ENCODE measurements around the gene MLLT11. TPM values are rescaled to one million over a fixed set of nuclear protein-coding genes. Genes with fewer than 3 reads are reported as not detected.

MLLT11 gene
- total and polyA plus RNA-seq, 10 of the 15 experiments (the other 5 are each of a cell fraction or from before 2014, with no cell fraction given), result 6.2 to 27.3 (median 9.2) TPM

GRCh38 chr1:151113877-151114276, 53.7 kb downstream of the MLLT11 start (continued):
- TF ChIP-seq E4F1 (IDR thresholded peaks at IDR 0.05; ENCODE audit: borderline replicate concordance, partially characterized antibody), result no peak
- no peak for TF ChIP-seq RAD21 (IDR thresholded peaks at IDR 0.05; ENCODE audit: insufficient read depth, low read depth, low read length)
- TF ChIP-seq FOXM1 (IDR thresholded peaks at IDR 0.05; ENCODE audit: low read depth, low read length), result no peak
- TF ChIP-seq, protein P1, sequence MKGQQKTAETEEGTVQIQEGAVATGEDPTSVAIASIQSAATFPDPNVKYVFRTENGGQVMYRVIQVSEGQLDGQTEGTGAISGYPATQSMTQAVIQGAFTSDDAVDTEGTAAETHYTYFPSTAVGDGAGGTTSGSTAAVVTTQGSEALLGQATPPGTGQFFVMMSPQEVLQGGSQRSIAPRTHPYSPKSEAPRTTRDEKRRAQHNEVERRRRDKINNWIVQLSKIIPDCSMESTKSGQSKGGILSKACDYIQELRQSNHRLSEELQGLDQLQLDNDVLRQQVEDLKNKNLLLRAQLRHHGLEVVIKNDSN (IDR thresholded peaks at IDR 0.05; ENCODE audit: borderline replicate concordance, extremely low read length, insufficient read depth, low read depth, low read length), result no peak
- TF ChIP-seq TBL1XR1 (IDR thresholded peaks at IDR 0.05; ENCODE audit: low read depth, low read length), result no peak
- no peak for TF ChIP-seq NR2C1 (IDR thresholded peaks at IDR 0.05)

Small RNA genes within 50 kb of the gene (small RNA-seq; reads per million reads assigned to genes)
- not detected for gene RNU6-884P

Other genes starting within 250 kb of the MLLT11 start
Only the 7 nearest of the 20 such genes appear.
- not detected in 2 replicates for gene ANXA9, start 78.1 kb upstream of the MLLT11 start, total RNA-seq (2014; rRNA removed)
- 0.09 TPM in 1 of 2 replicates, not detected in the other for gene ANXA9, start 78.1 kb upstream of the MLLT11 start, total RNA-seq (2014; rRNA removed; fragmentation: Illumina TruSeq; extraction: Trizol)
- not detected in 2 replicates for gene ANXA9, start 78.1 kb upstream of the MLLT11 start, total RNA-seq (2021)
- gene ANXA9, start 78.1 kb upstream of the MLLT11 start, polyA plus RNA-seq (2011; rRNA removed), result 0.37 and 0.43 TPM in 2 replicates
- gene ANXA9, start 78.1 kb upstream of the MLLT11 start, polyA plus RNA-seq (2014; fragmentation: Illumina TruSeq; extraction: Trizol), result 0.04 TPM in 1 of 2 replicates, not detected in the other
- gene ANXA9, start 78.1 kb upstream of the MLLT11 start, polyA plus RNA-seq (2014; fragmentation: Nextera tagmentation; extraction: Ambion mirVana), result under 1 TPM in 1 of 2 experiments, not detected in 1; 0.11 TPM
- 0.08 TPM in 1 of 2 replicates, not detected in the other for gene ANXA9, start 78.1 kb upstream of the MLLT11 start, polyA plus RNA-seq (2014; rRNA removed)
- gene ANXA9, start 78.1 kb upstream of the MLLT11 start, polyA plus RNA-seq (2016; fragmentation: Nextera tagmentation; extraction: Ambion mirVana), result under 1 TPM; 0.25 to 0.28 TPM
- 7.5 and 8.8 TPM in 2 replicates for gene MINDY1, start 53.5 kb upstream of the MLLT11 start, total RNA-seq (2014; rRNA removed)
- 4.4 and 4.9 TPM in 2 replicates for gene MINDY1, start 53.5 kb upstream of the MLLT11 start, total RNA-seq (2014; rRNA removed; fragmentation: Illumina TruSeq; extraction: Trizol)
- gene MINDY1, start 53.5 kb upstream of the MLLT11 start, total RNA-seq (2021), result 7.1 and 7.5 TPM in 2 replicates
- gene MINDY1, start 53.5 kb upstream of the MLLT11 start, polyA plus RNA-seq (2011; rRNA removed), result 0.89 and 1.9 TPM in 2 replicates
- 6.1 and 6.5 TPM in 2 replicates for gene MINDY1, start 53.5 kb upstream of the MLLT11 start, polyA plus RNA-seq (2014; fragmentation: Illumina TruSeq; extraction: Trizol)
- gene MINDY1, start 53.5 kb upstream of the MLLT11 start, polyA plus RNA-seq (2014; fragmentation: Nextera tagmentation; extraction: Ambion mirVana), result under 1 TPM; 0.48 to 0.49 TPM
- gene MINDY1, start 53.5 kb upstream of the MLLT11 start, polyA plus RNA-seq (2014; rRNA removed), result 6.4 and 7.7 TPM in 2 replicates
- gene MINDY1, start 53.5 kb upstream of the MLLT11 start, polyA plus RNA-seq (2016; fragmentation: Nextera tagmentation; extraction: Ambion mirVana), result 1 to 10 TPM; 3.4 to 5.1 TPM
- 9.5 and 9.9 TPM in 2 replicates for gene PRUNE1, start 51.9 kb upstream of the MLLT11 start, total RNA-seq (2014; rRNA removed)
- gene PRUNE1, start 51.9 kb upstream of the MLLT11 start, total RNA-seq (2014; rRNA removed; fragmentation: Illumina TruSeq; extraction: Trizol), result 8.8 and 9.7 TPM in 2 replicates
- gene PRUNE1, start 51.9 kb upstream of the MLLT11 start, total RNA-seq (2021), result 10.9 and 11.8 TPM in 2 replicates
- gene PRUNE1, start 51.9 kb upstream of the MLLT11 start, polyA plus RNA-seq (2011; rRNA removed), result 20.2 and 24.5 TPM in 2 replicates
- gene PRUNE1, start 51.9 kb upstream of the MLLT11 start, polyA plus RNA-seq (2014; fragmentation: Illumina TruSeq; extraction: Trizol), result 15.5 and 16.3 TPM in 2 replicates
- 1 to 10 TPM; 4.7 to 7.6 TPM for gene PRUNE1, start 51.9 kb upstream of the MLLT11 start, polyA plus RNA-seq (2014; fragmentation: Nextera tagmentation; extraction: Ambion mirVana)
- 10.2 and 14.9 TPM in 2 replicates for gene PRUNE1, start 51.9 kb upstream of the MLLT11 start, polyA plus RNA-seq (2014; rRNA removed)
- 10 to 100 TPM; 14.0 to 14.2 TPM for gene PRUNE1, start 51.9 kb upstream of the MLLT11 start, polyA plus RNA-seq (2016; fragmentation: Nextera tagmentation; extraction: Ambion mirVana)
- gene BNIPL, start 23.8 kb upstream of the MLLT11 start, total RNA-seq (2014; rRNA removed), result 0.17 and 0.27 TPM in 2 replicates
- gene BNIPL, start 23.8 kb upstream of the MLLT11 start, total RNA-seq (2014; rRNA removed; fragmentation: Illumina TruSeq; extraction: Trizol), result 0.18 TPM in 2 replicates
- gene BNIPL, start 23.8 kb upstream of the MLLT11 start, total RNA-seq (2021), result 0.11 and 0.33 TPM in 2 replicates
- 0.49 and 0.99 TPM in 2 replicates for gene BNIPL, start 23.8 kb upstream of the MLLT11 start, polyA plus RNA-seq (2011; rRNA removed)
- 0.12 TPM in 1 of 2 replicates, not detected in the other for gene BNIPL, start 23.8 kb upstream of the MLLT11 start, polyA plus RNA-seq (2014; fragmentation: Illumina TruSeq; extraction: Trizol)
- gene BNIPL, start 23.8 kb upstream of the MLLT11 start, polyA plus RNA-seq (2014; fragmentation: Nextera tagmentation; extraction: Ambion mirVana), result under 1 TPM; 0.05 TPM
- gene BNIPL, start 23.8 kb upstream of the MLLT11 start, polyA plus RNA-seq (2014; rRNA removed), result 1.0 and 1.1 TPM in 2 replicates
- under 1 TPM; 0.09 to 0.16 TPM for gene BNIPL, start 23.8 kb upstream of the MLLT11 start, polyA plus RNA-seq (2016; fragmentation: Nextera tagmentation; extraction: Ambion mirVana)
- 1.3 and 1.5 TPM in 2 replicates for gene C1orf56, start 12.6 kb upstream of the MLLT11 start, total RNA-seq (2014; rRNA removed)
- 0.67 and 1.2 TPM in 2 replicates for gene C1orf56, start 12.6 kb upstream of the MLLT11 start, total RNA-seq (2014; rRNA removed; fragmentation: Illumina TruSeq; extraction: Trizol)
- 1.5 and 1.6 TPM in 2 replicates for gene C1orf56, start 12.6 kb upstream of the MLLT11 start, total RNA-seq (2021)
- gene C1orf56, start 12.6 kb upstream of the MLLT11 start, polyA plus RNA-seq (2011; rRNA removed), result 0.22 and 0.24 TPM in 2 replicates
- gene C1orf56, start 12.6 kb upstream of the MLLT11 start, polyA plus RNA-seq (2014; fragmentation: Illumina TruSeq; extraction: Trizol), result 0.29 and 1.6 TPM in 2 replicates
- gene C1orf56, start 12.6 kb upstream of the MLLT11 start, polyA plus RNA-seq (2014; fragmentation: Nextera tagmentation; extraction: Ambion mirVana), result 1 to 10 TPM; 5.5 to 8.4 TPM
- 1.1 and 1.6 TPM in 2 replicates for gene C1orf56, start 12.6 kb upstream of the MLLT11 start, polyA plus RNA-seq (2014; rRNA removed)
- 10 to 100 TPM; 12.8 to 15.5 TPM for gene C1orf56, start 12.6 kb upstream of the MLLT11 start, polyA plus RNA-seq (2016; fragmentation: Nextera tagmentation; extraction: Ambion mirVana)
- 75.6 and 97.3 TPM in 2 replicates for gene CDC42SE1, start 775 bp upstream of the MLLT11 start, total RNA-seq (2014; rRNA removed)
- gene CDC42SE1, start 775 bp upstream of the MLLT11 start, total RNA-seq (2014; rRNA removed; fragmentation: Illumina TruSeq; extraction: Trizol), result 81.3 and 81.6 TPM in 2 replicates
- 94.2 and 94.9 TPM in 2 replicates for gene CDC42SE1, start 775 bp upstream of the MLLT11 start, total RNA-seq (2021)
- gene CDC42SE1, start 775 bp upstream of the MLLT11 start, polyA plus RNA-seq (2011; rRNA removed), result 103 and 112 TPM in 2 replicates
- gene CDC42SE1, start 775 bp upstream of the MLLT11 start, polyA plus RNA-seq (2014; fragmentation: Illumina TruSeq; extraction: Trizol), result 104 and 122 TPM in 2 replicates
- gene CDC42SE1, start 775 bp upstream of the MLLT11 start, polyA plus RNA-seq (2014; fragmentation: Nextera tagmentation; extraction: Ambion mirVana), result 10 to 100 TPM; 36.9 to 38.0 TPM
- gene CDC42SE1, start 775 bp upstream of the MLLT11 start, polyA plus RNA-seq (2014; rRNA removed), result 68.1 and 72.9 TPM in 2 replicates
- 10 to 100 TPM; 35.7 to 40.6 TPM for gene CDC42SE1, start 775 bp upstream of the MLLT11 start, polyA plus RNA-seq (2016; fragmentation: Nextera tagmentation; extraction: Ambion mirVana)
- gene GABPB2, start 10.4 kb downstream of the MLLT11 start, total RNA-seq (2014; rRNA removed), result 6.1 and 7.6 TPM in 2 replicates
- gene GABPB2, start 10.4 kb downstream of the MLLT11 start, total RNA-seq (2014; rRNA removed; fragmentation: Illumina TruSeq; extraction: Trizol), result 9.7 and 10.5 TPM in 2 replicates
- 8.8 and 9.4 TPM in 2 replicates for gene GABPB2, start 10.4 kb downstream of the MLLT11 start, total RNA-seq (2021)
- gene GABPB2, start 10.4 kb downstream of the MLLT11 start, polyA plus RNA-seq (2011; rRNA removed), result 7.5 and 7.9 TPM in 2 replicates
- 6.8 and 10.3 TPM in 2 replicates for gene GABPB2, start 10.4 kb downstream of the MLLT11 start, polyA plus RNA-seq (2014; fragmentation: Illumina TruSeq; extraction: Trizol)
- gene GABPB2, start 10.4 kb downstream of the MLLT11 start, polyA plus RNA-seq (2014; fragmentation: Nextera tagmentation; extraction: Ambion mirVana), result 1 to 10 TPM; 2.3 to 2.6 TPM
- 7.1 and 7.3 TPM in 2 replicates for gene GABPB2, start 10.4 kb downstream of the MLLT11 start, polyA plus RNA-seq (2014; rRNA removed)
- gene GABPB2, start 10.4 kb downstream of the MLLT11 start, polyA plus RNA-seq (2016; fragmentation: Nextera tagmentation; extraction: Ambion mirVana), result 1 to 10 TPM; 4.9 to 6.6 TPM

All from GM12878 (cell line).